ENCODE measurements around the gene INAFM2. TPM values are rescaled to one million over a fixed set of nuclear protein-coding genes. Genes with fewer than 3 reads are reported as not detected.

The INAFM2 gene
- total and polyA plus RNA-seq, 2 of the 4 experiments (the other 2 are of a cell fraction): 10.4 to 14.0 TPM

DNA sequence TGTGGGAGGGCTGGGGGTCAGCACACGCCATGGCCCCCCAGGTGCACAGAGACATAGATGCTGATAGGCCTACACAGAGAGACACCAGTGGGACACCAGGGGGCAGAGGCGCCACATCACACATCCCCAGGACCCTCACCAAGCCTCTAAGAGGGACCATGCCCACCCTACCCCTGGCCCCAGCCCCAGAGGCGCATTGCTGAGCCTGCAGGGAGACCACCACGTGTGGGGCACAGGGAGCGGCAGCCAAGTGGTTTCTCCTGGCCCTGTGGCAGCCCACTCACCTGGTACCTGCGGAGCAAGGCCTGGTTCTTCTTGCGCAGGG is 16.1 kb downstream of the INAFM2 start:
- Histone ChIP-seq H3K9ac (ENCODE audit: low read depth, low read length) (peak overlapping the region; percentile 81), H2AFZ (replicated peaks; ENCODE audit: low read length, poor library complexity) (peak overlapping the region; percentile 77), H4K20me1 (ENCODE audit: insufficient read depth, low read length) (no peaks in the 10 kb centered on the region), H2BK5ac (ENCODE audit: low read depth, low read length, poor library complexity, severe bottlenecking) (peak overlapping the region; percentile 97), H3K27ac (ENCODE audit: insufficient read depth, low read length) (peak overlapping the region; percentile 97), H3K23ac (ENCODE audit: low read depth, low read length) (peak overlapping the region; percentile 99), H3K4ac (ENCODE audit: low read depth, low read length) (peak overlapping the region; percentile 100), H3K14ac (replicated peaks; ENCODE audit: low read depth, low read length) (peak overlapping the region; percentile 98), H3K36me3 (ENCODE audit: control insufficient read depth, insufficient read depth, low read length) (peaks cover 18% of the 10 kb centered on the region), H3K56ac (ENCODE audit: extremely low read depth, insufficient read depth, low read length) (peak overlapping the region; percentile 99), H3K18ac (ENCODE audit: low read depth, low read length) (peak overlapping the region; percentile 85), H3K4me1 (ENCODE audit: control insufficient read depth, insufficient read depth, low read length) (peaks cover 39% of the 10 kb centered on the region), H3K4me2 (ENCODE audit: low read depth, low read length) (peak overlapping the region; percentile 92), H4K8ac (ENCODE audit: low read depth in 2 of 2, low read length in 2 of 2) (peak overlapping the region; percentile 93 to 97), H3K27me3 (ENCODE audit: control insufficient read depth, insufficient read depth, low read length) (no peaks in the 10 kb centered on the region), H2BK15ac (ENCODE audit: low read depth, low read length) (peak overlapping the region; percentile 89; the same call in 2 of the 3 replicates), H3K9me1 (ENCODE audit: insufficient read depth, low read length) (peaks cover 25% of the 10 kb centered on the region), H3K4me3 (ENCODE audit: insufficient read depth, low read depth, low read length) (peak overlapping the region; percentile 45), H4K5ac (ENCODE audit: low read depth, low read length) (peak overlapping the region; percentile 94), H2AK9ac (replicated peaks; ENCODE audit: low read depth, low read length, poor library complexity) (peak overlapping the region; percentile 100), H3K79me1 (ENCODE audit: low read depth in 1 of 2, low read length in 2 of 2) (peaks cover 27 to 53% of the 10 kb centered on the region in 2 experiments; a peak in 3 of 4 replicates), H2BK120ac (ENCODE audit: low read depth, low read length) (peak overlapping the region; percentile 98), H3K9me3 (ENCODE audit: control insufficient read depth, insufficient read depth, low read length) (no peaks in the 10 kb centered on the region), H4K91ac (ENCODE audit: insufficient read depth, low read depth, low read length) (peak overlapping the region; percentile 99), H2BK20ac (ENCODE audit: low read depth, low read length) (peak overlapping the region; percentile 92), H2AK5ac (ENCODE audit: low read depth, low read length) (peak overlapping the region; percentile 100)
- TF ChIP-seq, protein P1, sequence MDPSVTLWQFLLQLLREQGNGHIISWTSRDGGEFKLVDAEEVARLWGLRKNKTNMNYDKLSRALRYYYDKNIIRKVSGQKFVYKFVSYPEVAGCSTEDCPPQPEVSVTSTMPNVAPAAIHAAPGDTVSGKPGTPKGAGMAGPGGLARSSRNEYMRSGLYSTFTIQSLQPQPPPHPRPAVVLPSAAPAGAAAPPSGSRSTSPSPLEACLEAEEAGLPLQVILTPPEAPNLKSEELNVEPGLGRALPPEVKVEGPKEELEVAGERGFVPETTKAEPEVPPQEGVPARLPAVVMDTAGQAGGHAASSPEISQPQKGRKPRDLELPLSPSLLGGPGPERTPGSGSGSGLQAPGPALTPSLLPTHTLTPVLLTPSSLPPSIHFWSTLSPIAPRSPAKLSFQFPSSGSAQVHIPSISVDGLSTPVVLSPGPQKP (IDR thresholded peaks at IDR 0.05; ENCODE audit: borderline replicate concordance, low read depth, low read length): no peak
- TF ChIP-seq BHLHE40 (IDR thresholded peaks at IDR 0.05; ENCODE audit: low read depth, low read length) (no peak), RAD21 (IDR thresholded peaks at IDR 0.05; ENCODE audit: low read length) (peak; percentile 31; the same call in 1 of the 2 replicates), FOS (IDR thresholded peaks at IDR 0.05; ENCODE audit: low read depth, low read length) (no peak), CEBPB (IDR thresholded peaks at IDR 0.05; ENCODE audit: low read depth, low read length) (no peak), SMC3 (IDR thresholded peaks at IDR 0.05; ENCODE audit: low read depth, low read length) (no peak), MAFK (IDR thresholded peaks at IDR 0.05; ENCODE audit: low read depth, low read length) (no peak), NFE2L2 (IDR thresholded peaks at IDR 0.05; ENCODE audit: low read depth, low read length) (no peak), POLR2A (IDR thresholded peaks at IDR 0.05; ENCODE audit: low read depth, low read length) (no peak), RCOR1 (IDR thresholded peaks at IDR 0.05; ENCODE audit: insufficient replicate concordance, low read length) (no peak), MXI1 (IDR thresholded peaks at IDR 0.05; ENCODE audit: borderline replicate concordance, low read depth, low read length) (no peak), RFX5 (IDR thresholded peaks at IDR 0.05; ENCODE audit: low read depth, low read length) (no peak), CHD1 (IDR thresholded peaks at IDR 0.05; ENCODE audit: low read depth, low read length) (no peak), MAZ (IDR thresholded peaks at IDR 0.05; ENCODE audit: borderline replicate concordance, low read depth, low read length) (no peak)
- TF ChIP-seq, protein P2, sequence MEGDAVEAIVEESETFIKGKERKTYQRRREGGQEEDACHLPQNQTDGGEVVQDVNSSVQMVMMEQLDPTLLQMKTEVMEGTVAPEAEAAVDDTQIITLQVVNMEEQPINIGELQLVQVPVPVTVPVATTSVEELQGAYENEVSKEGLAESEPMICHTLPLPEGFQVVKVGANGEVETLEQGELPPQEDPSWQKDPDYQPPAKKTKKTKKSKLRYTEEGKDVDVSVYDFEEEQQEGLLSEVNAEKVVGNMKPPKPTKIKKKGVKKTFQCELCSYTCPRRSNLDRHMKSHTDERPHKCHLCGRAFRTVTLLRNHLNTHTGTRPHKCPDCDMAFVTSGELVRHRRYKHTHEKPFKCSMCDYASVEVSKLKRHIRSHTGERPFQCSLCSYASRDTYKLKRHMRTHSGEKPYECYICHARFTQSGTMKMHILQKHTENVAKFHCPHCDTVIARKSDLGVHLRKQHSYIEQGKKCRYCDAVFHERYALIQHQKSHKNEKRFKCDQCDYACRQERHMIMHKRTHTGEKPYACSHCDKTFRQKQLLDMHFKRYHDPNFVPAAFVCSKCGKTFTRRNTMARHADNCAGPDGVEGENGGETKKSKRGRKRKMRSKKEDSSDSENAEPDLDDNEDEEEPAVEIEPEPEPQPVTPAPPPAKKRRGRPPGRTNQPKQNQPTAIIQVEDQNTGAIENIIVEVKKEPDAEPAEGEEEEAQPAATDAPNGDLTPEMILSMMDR (conservative IDR thresholded peaks at IDR 0.05; ENCODE audit: low read depth, low read length): 0 out of 2 replicates have a peak, but pooled peaks have one; percentile 21
- TF ChIP-seq, protein P3, sequence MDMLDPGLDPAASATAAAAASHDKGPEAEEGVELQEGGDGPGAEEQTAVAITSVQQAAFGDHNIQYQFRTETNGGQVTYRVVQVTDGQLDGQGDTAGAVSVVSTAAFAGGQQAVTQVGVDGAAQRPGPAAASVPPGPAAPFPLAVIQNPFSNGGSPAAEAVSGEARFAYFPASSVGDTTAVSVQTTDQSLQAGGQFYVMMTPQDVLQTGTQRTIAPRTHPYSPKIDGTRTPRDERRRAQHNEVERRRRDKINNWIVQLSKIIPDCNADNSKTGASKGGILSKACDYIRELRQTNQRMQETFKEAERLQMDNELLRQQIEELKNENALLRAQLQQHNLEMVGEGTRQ (IDR thresholded peaks at IDR 0.05; ENCODE audit: low read depth, low read length): no peak
- WGBS, 2 experiments (ENCODE audit: extremely low coverage in 2 of 2, insufficient read length in 1 of 2): 76% methylated on average over 5 of the region's 7 CpGs; no CpG with 5 or more reads in 1 of the 2 experiments
- dilution Hi-C loops (cut with HindIII; ENCODE audit: low sequenced_read_pairs, unreplicated experiment) (no loop called here), intact Hi-C loops (cut with micrococcal nuclease) (no loop called here), in situ Hi-C loops (cut with MboI; ENCODE audit: low sequenced_read_pairs) (no loop called here)
- BruUV-seq (replicated peaks): no TSS peak
- ChIA-PET CTCF (interaction anchor here (0.7 to 1.4 kb wide), 5 partner anchors 11 to 122 kb away, joined by 3 to 5 read pairs (median 3); partner anchors contain the start of gene INAFM2), POLR2A (ENCODE audit: unreplicated experiment) (interaction anchor here (0.9 to 3.3 kb wide), 4 partner anchors 8 to 17 kb away, joined by 3 to 20 read pairs (median 6); no protein-coding TSS in a partner anchor)
- ATAC-seq (ENCODE audit: low read depth): no peak
- no peak for DNase-seq
